Activated CD8-positive, alpha-beta T cell treated with anti-CD3 and anti-CD28 coated beads for 36 hours (primary cell): ENCODE results near the gene NUBPL. TPM values are rescaled to one million over a fixed set of nuclear protein-coding genes. Genes with fewer than 3 reads are reported as not detected.
"Not testable (repeated sequence)": the region's sequence is repeated elsewhere in the genome, so short reads cannot be mapped to it uniquely, and the experiment has no call there.

Experiments used
- ATAC-seq: fragments of 200-7000 bp; cut with Tn5 transposase; one replicate; pipeline ENCODE4 v1.10.0; 2021; ENCODE audit warnings: mild to moderate bottlenecking, moderate library complexity
- CTCF ChIA-PET: fragments of 350-600 bp; sonication (Branson Sonifier 250); formaldehyde crosslinking; loops from one replicate; lab custom pipeline; 2021; ENCODE audit warnings: antibody characterized with exemption; lab: Charles Lee
- POLR2A ChIA-PET: fragments of 350-600 bp; sonication (Branson Sonifier 250); formaldehyde crosslinking; loops from one replicate; lab custom pipeline; 2021; ENCODE audit warnings: antibody characterized with exemption; lab: Charles Lee
- DNase-seq: peaks from one replicate; pipeline ENCODE4 v3.0.0-alpha.2; 2020
- H3K27ac Mint-ChIP-seq: one replicate; pipeline ENCODE4 v1.8.0; 2021; ENCODE audit warnings: mild to moderate bottlenecking, mixed read lengths
- H3K27me3 Mint-ChIP-seq: one replicate; pipeline ENCODE4 v1.8.0; 2021; ENCODE audit warnings: mixed read lengths
- H3K36me3 Mint-ChIP-seq: one replicate; pipeline ENCODE4 v1.8.0; 2021; ENCODE audit warnings: low read depth, mixed read lengths
- H3K4me1 Mint-ChIP-seq: one replicate; pipeline ENCODE4 v1.8.0; 2021; ENCODE audit warnings: low read depth, mixed read lengths
- H3K4me3 Mint-ChIP-seq: one replicate; pipeline ENCODE4 v1.8.0; 2021; ENCODE audit warnings: mild to moderate bottlenecking, moderate library complexity, mixed read lengths
- H3K9me3 Mint-ChIP-seq: one replicate; pipeline ENCODE4 v1.8.0; 2021; ENCODE audit warnings: mixed read lengths
- intact Hi-C: fragments of 100-400 bp; cut with micrococcal nuclease; formaldehyde crosslinking; loops from one replicate; pipeline ENCODE4 v1.10.0; 2022
- total RNA-seq, 2 experiments: library from RNA; stranded (reverse); gene quantifications; one replicate each; pipeline ENCODE4 v1.2.3, GENCODE V29; 2021
- TF ChIP-seq, protein P1 (sequence below): fragments of 200-600 bp; IDR thresholded peaks from one replicate; pipeline ENCODE4 v1.8.0; 2022; ENCODE audit warnings: antibody characterized with exemption, mild to moderate bottlenecking

NUBPL gene
- total RNA-seq, 2 experiments from 2014 or later: 14.3 to 14.4 TPM

DNA sequence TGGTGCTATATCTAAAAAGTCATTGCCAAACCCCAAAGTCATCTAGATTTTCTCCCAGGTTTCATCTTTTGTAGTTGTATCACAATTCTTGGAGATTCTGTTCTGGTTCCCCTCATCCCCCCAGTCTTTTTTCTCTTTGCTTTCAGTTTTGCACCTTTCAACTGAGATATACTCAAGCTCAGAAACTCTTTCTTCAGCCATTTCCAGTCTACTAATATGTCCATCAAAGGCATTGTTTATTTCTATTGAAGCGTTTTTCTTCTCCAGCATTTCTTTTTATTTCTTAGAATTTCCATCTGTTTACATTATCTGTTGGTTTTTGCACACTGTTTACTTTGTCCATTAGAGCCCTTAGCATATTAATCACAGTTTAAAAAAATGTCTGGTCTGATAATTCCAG lies 179.5 kb downstream of the NUBPL start:
- ChIA-PET POLR2A (no interaction called here), CTCF (no interaction called here)
- no peak overlapping the region for H3K4me3 Mint-ChIP-seq
- H3K27ac Mint-ChIP-seq: no peak overlapping the region
- H3K9me3 Mint-ChIP-seq: peaks cover 13% of the 10 kb centered on the region
- no peaks in the 10 kb centered on the region for H3K4me1 Mint-ChIP-seq
- DNase-seq (no peak), ATAC-seq (no peak)
- intact Hi-C loops: no loop called here
- H3K27me3 Mint-ChIP-seq: no peaks in the 10 kb centered on the region
- TF ChIP-seq, protein P1, sequence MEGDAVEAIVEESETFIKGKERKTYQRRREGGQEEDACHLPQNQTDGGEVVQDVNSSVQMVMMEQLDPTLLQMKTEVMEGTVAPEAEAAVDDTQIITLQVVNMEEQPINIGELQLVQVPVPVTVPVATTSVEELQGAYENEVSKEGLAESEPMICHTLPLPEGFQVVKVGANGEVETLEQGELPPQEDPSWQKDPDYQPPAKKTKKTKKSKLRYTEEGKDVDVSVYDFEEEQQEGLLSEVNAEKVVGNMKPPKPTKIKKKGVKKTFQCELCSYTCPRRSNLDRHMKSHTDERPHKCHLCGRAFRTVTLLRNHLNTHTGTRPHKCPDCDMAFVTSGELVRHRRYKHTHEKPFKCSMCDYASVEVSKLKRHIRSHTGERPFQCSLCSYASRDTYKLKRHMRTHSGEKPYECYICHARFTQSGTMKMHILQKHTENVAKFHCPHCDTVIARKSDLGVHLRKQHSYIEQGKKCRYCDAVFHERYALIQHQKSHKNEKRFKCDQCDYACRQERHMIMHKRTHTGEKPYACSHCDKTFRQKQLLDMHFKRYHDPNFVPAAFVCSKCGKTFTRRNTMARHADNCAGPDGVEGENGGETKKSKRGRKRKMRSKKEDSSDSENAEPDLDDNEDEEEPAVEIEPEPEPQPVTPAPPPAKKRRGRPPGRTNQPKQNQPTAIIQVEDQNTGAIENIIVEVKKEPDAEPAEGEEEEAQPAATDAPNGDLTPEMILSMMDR: no peak
- H3K36me3 Mint-ChIP-seq: peaks cover 29% of the 10 kb centered on the region

DNA sequence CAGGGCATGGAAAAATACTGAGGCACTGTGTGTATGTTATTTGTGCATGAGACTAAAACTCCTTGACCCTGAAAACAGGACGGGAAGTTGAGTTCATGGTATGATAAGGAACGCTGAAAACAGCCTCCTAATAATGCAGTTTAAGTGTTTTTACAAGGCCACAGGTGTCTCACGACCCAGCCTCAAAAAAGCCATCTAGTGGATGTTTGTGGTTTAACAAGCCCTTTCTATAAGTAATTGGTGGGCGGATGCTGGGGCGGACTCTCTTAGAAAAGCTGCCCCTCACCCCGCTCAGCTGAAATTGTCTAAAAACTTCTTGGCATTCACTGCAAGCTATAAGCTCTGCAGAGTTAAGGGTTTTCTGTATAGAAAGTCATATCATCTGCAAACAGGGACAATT lies 184.5 kb downstream of the NUBPL start:
- H3K4me3 Mint-ChIP-seq: no peak overlapping the region
- intact Hi-C loops: no loop called here
- ATAC-seq: no peak
- no peaks in the 10 kb centered on the region for H3K27me3 Mint-ChIP-seq
- POLR2A ChIA-PET: no interaction called here
- H3K36me3 Mint-ChIP-seq: peaks cover 49% of the 10 kb centered on the region
- no peaks in the 10 kb centered on the region for H3K4me1 Mint-ChIP-seq
- CTCF ChIA-PET: no interaction called here
- TF ChIP-seq, protein P1: no peak
- no peak overlapping the region for H3K27ac Mint-ChIP-seq
- DNase-seq: no peak
- H3K9me3 Mint-ChIP-seq: peaks cover 42% of the 10 kb centered on the region

DNA sequence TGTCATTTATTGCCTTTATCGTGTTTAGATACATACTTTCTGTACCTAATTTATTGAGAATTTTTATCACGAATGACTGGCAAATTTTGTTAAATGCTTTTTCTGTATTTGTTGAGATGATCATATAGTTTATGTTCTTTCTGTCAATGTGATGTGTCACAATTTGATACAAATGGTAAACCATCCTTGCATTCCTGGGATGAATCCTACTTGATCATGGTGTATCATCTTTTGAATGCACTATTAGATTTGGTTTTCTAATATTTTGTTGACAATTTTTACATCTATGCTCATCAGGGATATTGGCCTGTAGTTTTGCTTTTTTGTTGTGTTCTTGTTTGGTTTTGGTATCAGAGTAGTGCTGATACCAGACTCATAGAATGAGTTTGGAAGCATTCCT lies 185.1 kb downstream of the NUBPL start:
- ChIA-PET POLR2A (no interaction called here), CTCF (no interaction called here)
- Mint-ChIP-seq H3K4me3 (no peak overlapping the region), H3K9me3 (peaks cover 44% of the 10 kb centered on the region), H3K27ac (no peak overlapping the region), H3K27me3 (no peaks in the 10 kb centered on the region), H3K4me1 (no peaks in the 10 kb centered on the region), H3K36me3 (peaks cover 49% of the 10 kb centered on the region)
- intact Hi-C loops: no loop called here
- ATAC-seq (no peak), DNase-seq (no peak)
- TF ChIP-seq, protein P1: no peak

DNA sequence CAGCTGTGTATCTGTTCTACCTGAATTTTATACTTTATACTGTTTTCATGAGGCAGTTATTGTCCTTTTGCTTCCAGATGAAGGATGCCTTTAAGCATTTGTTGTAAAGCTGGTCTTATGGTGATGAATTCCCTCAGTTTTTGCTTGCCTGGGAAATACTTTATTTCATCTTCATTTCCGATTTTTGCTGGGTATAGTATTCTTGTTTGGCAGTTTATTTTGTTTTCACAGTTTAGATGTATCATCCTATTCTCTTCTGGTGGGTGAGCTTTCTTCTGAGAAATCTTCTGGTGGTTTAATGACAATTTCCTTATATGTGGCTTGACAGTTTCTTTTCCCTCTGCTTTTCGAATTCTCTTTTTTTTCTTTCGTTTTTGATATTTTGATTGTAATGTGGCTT lies 188.1 kb downstream of the NUBPL start:
- DNase-seq: no peak
- Mint-ChIP-seq H3K27me3 (no peaks in the 10 kb centered on the region), H3K9me3 (peaks cover 50% of the 10 kb centered on the region), H3K4me3 (no peak overlapping the region), H3K4me1 (no peaks in the 10 kb centered on the region), H3K27ac (no peak overlapping the region), H3K36me3 (peaks cover 58% of the 10 kb centered on the region)
- ChIA-PET CTCF (no interaction called here), POLR2A (no interaction called here)
- TF ChIP-seq, protein P1: no peak
- intact Hi-C loops: no loop called here
- ATAC-seq: no peak

DNA sequence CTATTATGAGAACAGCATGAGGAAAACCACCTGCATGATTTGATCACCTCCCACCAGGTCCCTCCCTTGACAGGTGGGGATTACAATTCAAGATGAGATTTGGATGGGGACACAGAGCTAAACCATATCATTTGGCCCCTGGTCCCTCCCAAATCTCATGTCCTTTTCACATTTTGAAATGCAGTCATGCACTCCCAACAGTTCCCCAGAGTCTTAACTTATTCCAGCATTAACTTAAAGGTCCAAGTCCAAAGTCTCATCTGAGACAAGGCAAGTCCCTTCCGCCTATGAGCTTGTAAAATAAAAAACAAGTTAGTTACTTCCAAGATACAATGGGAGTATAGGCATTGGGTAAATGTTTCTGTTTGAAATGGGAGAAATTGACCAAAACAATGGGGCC lies 189.8 kb downstream of the NUBPL start:
- ATAC-seq, H3K27me3 Mint-ChIP-seq, H3K4me1 Mint-ChIP-seq, intact Hi-C loops, H3K27ac Mint-ChIP-seq, CTCF ChIA-PET, DNase-seq, H3K4me3 Mint-ChIP-seq, POLR2A ChIA-PET: not testable (repeated sequence)
- Mint-ChIP-seq H3K9me3 (peaks cover 46% of the 10 kb centered on the region), H3K36me3 (peaks cover 56% of the 10 kb centered on the region)
